GM12878 (cell line): ENCODE measurements around the gene MOK. TPM values are rescaled to one million over a fixed set of nuclear protein-coding genes. Genes with fewer than 3 reads are reported as not detected.

ENCODE experiments used
- ATAC-seq: fragments of 200-7000 bp; cut with Tn5 transposase; 3 replicates; pipeline ENCODE4 v1.9.1; 2020; ENCODE audit warnings: mild to moderate bottlenecking, moderate library complexity
- BruUV-seq: library from RNA; stranded (reverse); fragments of 400-500 nt; replicated peaks from 2 replicates; lab custom pipeline; 2021; lab: Mats Ljungman, UMichigan
- CTCF ChIA-PET: fragments of 300-600 bp; sonication (Branson Sonifier 250); formaldehyde crosslinking; extraction: SDS; loops from one replicate; lab custom pipeline; 2021; ENCODE audit warnings: inconsistent platforms; lab: Yijun Ruan, JAX
- POLR2A ChIA-PET: fragments of 350-600 bp; formaldehyde crosslinking; extraction: SDS; loops from one replicate; lab custom pipeline; 2021; ENCODE audit warnings: inconsistent platforms; lab: Charles Lee
- RAD21 ChIA-PET: fragments of 300-600 bp; sonication (Branson Sonifier 250); formaldehyde crosslinking; loops from one replicate; lab custom pipeline; 2023; ENCODE audit warnings: antibody characterized with exemption; ENCODE audit not compliant: unreplicated experiment; lab: Charles Lee
- SMC1A ChIA-PET: fragments of 300-600 bp; sonication (Branson Sonifier 250); formaldehyde crosslinking; loops from one replicate; lab custom pipeline; 2023; ENCODE audit not compliant: unreplicated experiment, uncharacterized antibody; lab: Charles Lee
- DNase-seq: peaks from one replicate; pipeline ENCODE4 v3.0.0-alpha.2; 2011; ENCODE audit warnings: low read depth, low spot score
- FAIRE-seq: peaks from 3 replicates; lab custom pipeline; 2011; peaks lifted over from hg19 to GRCh38; lab: Jason Lieb, UNC
- H2AFZ ChIP-seq: 2 replicates; pipeline ENCODE4 v1.6.0; 2011; ENCODE audit warnings: low read depth, low read length, control low read depth; ENCODE audit not compliant: control insufficient read depth
- H3K27ac ChIP-seq: 2 replicates; pipeline ENCODE4 v1.5.1; 2011; ENCODE audit warnings: control low read depth; ENCODE audit not compliant: control insufficient read depth, insufficient read depth
- H3K27me3 ChIP-seq, 2 experiments: replicated peaks in 1 of 2; 2 replicates each; pipeline versions ENCODE4 v1.6.0 to v1.6.1; 2011; ENCODE audit warnings: low read length in 1 of 2; ENCODE audit not compliant: control insufficient read depth in 2 of 2, insufficient read depth in 2 of 2
- H3K36me3 ChIP-seq, 2 experiments: 2 replicates each; pipeline ENCODE4 v1.5.1; 2011; ENCODE audit warnings: low read length in 1 of 2; ENCODE audit not compliant: control insufficient read depth in 2 of 2, insufficient read depth in 2 of 2
- H3K4me1 ChIP-seq: 2 replicates; pipeline ENCODE4 v1.6.1; 2011; ENCODE audit warnings: mild to moderate bottlenecking, low read length, moderate library complexity, mixed read lengths; ENCODE audit not compliant: control insufficient read depth, insufficient read depth
- H3K4me2 ChIP-seq: 2 replicates; pipeline ENCODE4 v1.6.0; 2011; ENCODE audit warnings: control low read depth; ENCODE audit not compliant: control insufficient read depth, insufficient read depth
- H3K4me3 ChIP-seq: fragments of 200-600 bp; sonication (generic); 2 replicates; pipeline ENCODE4 v1.5.1; 2016
- H3K79me2 ChIP-seq: 2 replicates; pipeline ENCODE4 v1.6.0; 2011; ENCODE audit warnings: low read length; ENCODE audit not compliant: control insufficient read depth, insufficient read depth
- H3K9ac ChIP-seq: 2 replicates; pipeline ENCODE4 v1.8.0; 2011; ENCODE audit warnings: low read length, control low read depth, mixed read lengths; ENCODE audit not compliant: control insufficient read depth, insufficient read depth
- H3K9me3 ChIP-seq: replicated peaks from 3 replicates; pipeline ENCODE4 v1.5.1; 2011; ENCODE audit warnings: mild to moderate bottlenecking, low read length; ENCODE audit not compliant: control insufficient read depth, insufficient read depth
- H4K20me1 ChIP-seq: 2 replicates; pipeline ENCODE4 v1.6.0; 2011; ENCODE audit not compliant: control insufficient read depth, insufficient read depth
- BACH1 ChIP-seq: fragments of 450-650 bp; IDR thresholded peaks from 2 replicates; pipeline ENCODE4 v1.6.1; 2017; ENCODE audit warnings: mild to moderate bottlenecking, borderline replicate concordance
- BHLHE40 ChIP-seq, 2 experiments: fragments of 450-650 bp in 1 of 2; IDR thresholded peaks; 2 replicates each; pipeline ENCODE4 v1.6.1; 2011 to 2017; ENCODE audit warnings: low read depth in 2 of 2, borderline replicate concordance in 1 of 2, improper control_type of control experiment in 1 of 2, low read length in 1 of 2, mild to moderate bottlenecking in 1 of 2
- EED ChIP-seq: sonication (generic); IDR thresholded peaks from 2 replicates; pipeline ENCODE4 v1.6.1; 2016; ENCODE audit warnings: antibody characterized with exemption, low read depth
- IKZF1 ChIP-seq: fragments of 450-650 bp; conservative IDR thresholded peaks from 2 replicates; pipeline ENCODE4 v1.6.1; 2017; ENCODE audit warnings: antibody characterized with exemption, mild to moderate bottlenecking
- IKZF2 ChIP-seq, 2 experiments: fragments of 450-650 bp; IDR thresholded peaks; 2 replicates each; pipeline ENCODE4 v1.6.1; 2017; ENCODE audit warnings: mild to moderate bottlenecking in 2 of 2, moderate library complexity in 2 of 2
- KDM1A ChIP-seq: fragments of 200-600 bp; sonication (generic); IDR thresholded peaks from 2 replicates; pipeline ENCODE4 v1.6.1; 2016; ENCODE audit warnings: borderline replicate concordance
- RAD21 ChIP-seq: IDR thresholded peaks from 2 replicates; pipeline ENCODE4 v1.6.1; 2011; ENCODE audit warnings: mild to moderate bottlenecking, low read depth, low read length, moderate library complexity; ENCODE audit not compliant: insufficient read depth
- WRNIP1 ChIP-seq: IDR thresholded peaks from 2 replicates; pipeline ENCODE4 v1.6.1; 2011; ENCODE audit warnings: low read depth, low read length, improper control_type of control experiment, borderline replicate concordance
- YY1 ChIP-seq: IDR thresholded peaks from 2 replicates; pipeline ENCODE4 v1.6.1; 2011; ENCODE audit warnings: low read depth, mild to moderate bottlenecking, low read length
- ZNF24 ChIP-seq: fragments of 450-650 bp; IDR thresholded peaks from 2 replicates; pipeline ENCODE4 v1.6.1; 2017; ENCODE audit warnings: antibody characterized with exemption, mild to moderate bottlenecking
- WGBS: methylation state at CpG from one replicate; pipeline ENCODE4 v1.1.6; 2016; ENCODE audit warnings: low lambda C conversion rate; ENCODE audit not compliant: insufficient replicate concordance, insufficient coverage; ENCODE audit errors: missing lambda C conversion rate; 5-methylcytosine and 5-hydroxymethylcytosine counted together
- in situ Hi-C: fragments of 300-500 bp; cut with MboI; formaldehyde crosslinking; loops from 9 replicates; pipeline ENCODE4 v1.14.3; 2018; ENCODE audit warnings: mixed read lengths
- intact Hi-C: fragments of 100-400 bp; cut with micrococcal nuclease; formaldehyde crosslinking; loops from one replicate; pipeline ENCODE4 v1.14.2; 2022; ENCODE audit not compliant: unreplicated experiment
- polyA plus RNA-seq, 11 experiments: library from polyadenylated mRNA; depleted of rRNA in 4 of 11; unstranded in 6 of 11; stranded (reverse) in 5 of 11; fragments of >200 nt; fragmentation: Nextera tagmentation in 4 of 11; fragmentation: Illumina TruSeq in 1 of 11; extraction: Ambion mirVana in 4 of 11; extraction: Trizol in 1 of 11; gene quantifications; 1 replicate in 1 of 11; 2 replicates in 10 of 11; pipeline versions ENCODE4 v1.2.1 to v1.2.3, GENCODE V29; 2011 to 2016; ENCODE audit warnings: inconsistent platforms in 2 of 11, missing spikeins in 2 of 11, low read depth in 1 of 11
- total RNA-seq, 4 experiments: library from RNA; depleted of rRNA in 3 of 4; stranded (reverse); fragments of >200 nt in 3 of 4; fragmentation: Illumina TruSeq in 1 of 4; extraction: Trizol in 1 of 4; gene quantifications; 2 replicates each; pipeline versions ENCODE4 v1.2.1 to v1.2.3, GENCODE V29; 2013 to 2021
- TF ChIP-seq, protein P1 (sequence below), 3 experiments: IDR thresholded peaks in 2 of 3; conservative IDR thresholded peaks in 1 of 3; 2 replicates each; pipeline ENCODE4 v1.5.1; 2011; ENCODE audit warnings: low read depth in 3 of 3, low read length in 3 of 3, mild to moderate bottlenecking in 3 of 3, control low read depth in 2 of 3, moderate library complexity in 2 of 3, inconsistent platforms in 1 of 3, mixed read lengths in 1 of 3; ENCODE audit not compliant: control insufficient read depth in 2 of 3, insufficient read depth in 1 of 3; ENCODE audit errors: extremely low read depth in 1 of 3

MOK gene
- total and polyA plus RNA-seq, 10 of the 15 experiments (the other 5 are each of a cell fraction or from before 2014, with no cell fraction given): 0.10 to 3.0 (median 1.4) TPM

DNA sequence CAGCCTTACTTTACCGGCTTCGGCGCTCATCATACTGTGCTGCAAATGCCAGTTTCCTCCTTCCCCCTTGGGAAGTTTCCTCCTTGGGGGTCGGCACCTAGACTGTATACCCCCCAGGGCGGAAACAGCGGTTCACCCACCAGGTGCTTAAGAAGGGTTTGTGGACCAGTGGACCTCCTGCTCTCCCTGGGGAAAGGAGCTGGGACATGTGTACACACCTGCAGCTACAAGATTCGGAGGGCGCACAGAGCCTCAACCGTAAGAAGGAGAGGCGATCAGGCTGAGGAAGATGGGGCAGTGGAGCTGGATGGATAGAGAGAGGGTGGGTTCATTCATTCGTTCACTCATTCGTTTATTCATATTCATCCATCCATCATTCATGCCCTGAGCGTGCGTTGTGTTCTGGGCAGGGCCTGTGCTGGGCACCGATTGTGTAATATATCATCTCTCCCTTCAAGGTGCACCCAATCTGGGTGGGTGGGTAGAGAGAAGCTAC is 13.9 kb upstream of the MOK start:
- ChIA-PET RAD21 (interaction anchor here (1.2 to 1.6 kb wide), 2 partner anchors 43 to 326 kb away, joined by 3 read pairs; no protein-coding TSS in a partner anchor), CTCF (interaction anchor here (1.0 to 3.4 kb wide), 7 partner anchors 14 to 270 kb away, joined by 3 to 14 read pairs (median 5); partner anchors contain the start of genes ANKRD9, CINP, MOK and TECPR2)
- intact Hi-C loops: loop anchor here (5.0 to 10.0 kb wide), 4 partner anchors 198 to 614 kb away; partner anchors contain the start of gene HSP90AA1
- Histone ChIP-seq H3K4me2 (peak overlapping the region; percentile 65), H3K4me1 (peaks cover 24% of the 10 kb centered on the region), H3K9me3 (no peaks in the 10 kb centered on the region)
- FAIRE-seq (no peak), ATAC-seq (no peak)
- TF ChIP-seq ZNF24 (peak; percentile 96), BHLHE40 (IDR thresholded peaks at IDR 0.05; ENCODE audit: borderline replicate concordance in 1 of 2, low read depth in 2 of 2, low read length in 1 of 2) (no peak)
- TF ChIP-seq, all 136 proteins: peak for 1
- Histone ChIP-seq H3K36me3 (no peaks in the 10 kb centered on the region), H2AFZ (peak overlapping the region; percentile 95), H3K27ac (peak overlapping the region; percentile 72), H3K9ac (peak overlapping the region; percentile 88), H3K27me3 (no peaks in the 10 kb centered on the region), H3K4me3 (peak overlapping the region; percentile 92), H3K79me2 (peaks cover 14% of the 10 kb centered on the region), H4K20me1 (no peaks in the 10 kb centered on the region)
- no TSS peak for BruUV-seq
- 62% methylated on average over 15 of the region's 15 CpGs for WGBS
- in situ Hi-C loops: loop anchor here (5.0 to 25.0 kb wide), 2 partner anchors 357 to 557 kb away; partner anchors contain the start of genes DYNC1H1 and PPP2R5C
- ChIA-PET SMC1A (interaction anchor here (1.4 to 2.4 kb wide), 2 partner anchors 352 to 356 kb away, joined by 3 to 7 read pairs; no protein-coding TSS in a partner anchor), POLR2A (interaction anchor here (0.8 kb wide), 1 partner anchor 44 kb away, joined by 6 read pairs; the partner anchor contains the start of genes CINP and TECPR2)
- DNase-seq: no peak

DNA sequence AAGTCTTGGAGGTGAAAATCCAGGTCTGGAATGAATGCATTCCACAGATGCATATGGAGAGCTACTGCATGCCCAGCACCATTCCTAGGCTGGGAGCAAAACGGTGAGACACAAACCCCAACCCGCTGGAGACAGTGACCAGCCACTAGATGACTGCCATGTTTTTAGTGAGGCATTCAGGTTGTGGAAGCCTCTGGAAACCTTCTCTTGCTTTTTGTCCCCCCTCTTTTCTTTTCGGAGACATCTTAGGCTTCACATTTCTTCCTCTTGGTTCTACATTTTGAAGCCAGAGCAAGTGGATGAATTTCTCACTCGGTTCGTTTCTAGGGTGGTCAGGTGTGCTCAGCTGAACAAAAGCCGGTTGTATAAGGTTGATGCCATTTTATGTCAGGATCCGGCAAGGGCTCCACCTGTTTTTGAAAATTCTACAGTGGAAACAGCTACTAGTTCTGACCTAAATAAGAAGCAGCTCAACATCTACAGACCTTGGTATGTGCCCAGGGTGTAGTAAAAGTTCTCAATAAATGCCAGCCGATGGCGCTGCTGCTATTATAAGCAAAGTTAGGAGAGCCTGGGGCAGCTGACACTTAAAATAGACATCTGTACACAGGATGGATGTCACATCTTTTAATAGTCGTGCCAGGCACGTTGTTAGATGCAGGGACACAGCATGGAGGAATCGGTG is 12.7 kb upstream of the MOK start:
- peaks cover 27% of the 10 kb centered on the region for H3K4me1 ChIP-seq
- intact Hi-C loops: loop anchor here (2.0 to 10.0 kb wide), 6 partner anchors 45 to 613 kb away; partner anchors contain the start of genes CINP, HSP90AA1 and TECPR2
- FAIRE-seq (no peak), ATAC-seq (peak; percentile 7), DNase-seq (no peak)
- H3K27me3 ChIP-seq: no peaks in the 10 kb centered on the region
- peak overlapping the region; percentile 93 for H2AFZ ChIP-seq
- H3K4me3 ChIP-seq: peak overlapping the region; percentile 75
- no peaks in the 10 kb centered on the region for H3K9me3 ChIP-seq
- ChIA-PET POLR2A (interaction anchor here (0.5 to 0.9 kb wide), 5 partner anchors 11 to 553 kb away, joined by 3 to 4 read pairs (median 3); no protein-coding TSS in a partner anchor), SMC1A (interaction anchor here (0.8 to 2.4 kb wide), 6 partner anchors 10 to 355 kb away, joined by 3 to 7 read pairs (median 5); no protein-coding TSS in a partner anchor), RAD21 (interaction anchor here (0.6 to 1.9 kb wide), 9 partner anchors 13 to 221 kb away, joined by 3 to 7 read pairs (median 3); partner anchors contain the start of gene MOK), CTCF (interaction anchor here (0.7 to 3.4 kb wide), 18 partner anchors 13 to 370 kb away, joined by 3 to 14 read pairs (median 5); partner anchors contain the start of genes ANKRD9, CINP, MOK and TECPR2)
- H3K79me2 ChIP-seq: peaks cover 14% of the 10 kb centered on the region
- peak overlapping the region; percentile 95 for H3K4me2 ChIP-seq
- peak overlapping the region; percentile 61; the same call in 1 of the 2 replicates for H3K27ac ChIP-seq
- 58% methylated on average over 12 of the region's 12 CpGs for WGBS
- H3K36me3 ChIP-seq: no peaks in the 10 kb centered on the region
- in situ Hi-C loops: loop anchor here (5.0 to 25.0 kb wide), 2 partner anchors 355 to 555 kb away; partner anchors contain the start of genes DYNC1H1 and PPP2R5C
- H3K9ac ChIP-seq: peak overlapping the region; percentile 64
- H4K20me1 ChIP-seq: no peaks in the 10 kb centered on the region
- BruUV-seq: no TSS peak
- TF ChIP-seq, protein P1, sequence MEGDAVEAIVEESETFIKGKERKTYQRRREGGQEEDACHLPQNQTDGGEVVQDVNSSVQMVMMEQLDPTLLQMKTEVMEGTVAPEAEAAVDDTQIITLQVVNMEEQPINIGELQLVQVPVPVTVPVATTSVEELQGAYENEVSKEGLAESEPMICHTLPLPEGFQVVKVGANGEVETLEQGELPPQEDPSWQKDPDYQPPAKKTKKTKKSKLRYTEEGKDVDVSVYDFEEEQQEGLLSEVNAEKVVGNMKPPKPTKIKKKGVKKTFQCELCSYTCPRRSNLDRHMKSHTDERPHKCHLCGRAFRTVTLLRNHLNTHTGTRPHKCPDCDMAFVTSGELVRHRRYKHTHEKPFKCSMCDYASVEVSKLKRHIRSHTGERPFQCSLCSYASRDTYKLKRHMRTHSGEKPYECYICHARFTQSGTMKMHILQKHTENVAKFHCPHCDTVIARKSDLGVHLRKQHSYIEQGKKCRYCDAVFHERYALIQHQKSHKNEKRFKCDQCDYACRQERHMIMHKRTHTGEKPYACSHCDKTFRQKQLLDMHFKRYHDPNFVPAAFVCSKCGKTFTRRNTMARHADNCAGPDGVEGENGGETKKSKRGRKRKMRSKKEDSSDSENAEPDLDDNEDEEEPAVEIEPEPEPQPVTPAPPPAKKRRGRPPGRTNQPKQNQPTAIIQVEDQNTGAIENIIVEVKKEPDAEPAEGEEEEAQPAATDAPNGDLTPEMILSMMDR (IDR thresholded peaks at IDR 0.05 in 2 of 3, conservative IDR thresholded peaks at IDR 0.05 in 1 of 3; ENCODE audit: control insufficient read depth in 2 of 3, extremely low read depth in 1 of 3, insufficient read depth in 1 of 3, low read depth in 3 of 3, low read length in 3 of 3): peak; percentile 13 to 33 (median 23); a peak in 3 of 6 replicates
- peak; percentile 36; the same call in 1 of the 2 replicates for TF ChIP-seq RAD21
- TF ChIP-seq KDM1A: no peak
- TF ChIP-seq BACH1: no peak
- TF ChIP-seq IKZF1: peak; percentile 42
- TF ChIP-seq IKZF2 (IDR thresholded peaks at IDR 0.05): peak in 1 of 2 experiments; percentile 45; a peak in 1 of 4 replicates
- 0 out of 4 replicates have a peak, but pooled peaks of 1 of the 2 experiments have one; percentile 8 for TF ChIP-seq BHLHE40 (IDR thresholded peaks at IDR 0.05; ENCODE audit: borderline replicate concordance in 1 of 2, low read depth in 2 of 2, low read length in 1 of 2)
- TF ChIP-seq EED: peak; percentile 54; the same call in 1 of the 2 replicates
- peak; percentile 87 for TF ChIP-seq YY1
- no peak for TF ChIP-seq WRNIP1
